LNCAP (cell line): Measurements from ENCODE around the gene DNAH7.
A peak's percentile ranks its signal among the peaks of the same experiment; 100 is the strongest.

Experiments used
- TF ChIP-seq, protein P1 (sequence below): fragments of 450-650 bp; IDR thresholded peaks from 2 replicates; pipeline ENCODE4 v1.5.1; 2017; ENCODE audit warnings: mild to moderate bottlenecking

DNAH7 gene

DNA sequence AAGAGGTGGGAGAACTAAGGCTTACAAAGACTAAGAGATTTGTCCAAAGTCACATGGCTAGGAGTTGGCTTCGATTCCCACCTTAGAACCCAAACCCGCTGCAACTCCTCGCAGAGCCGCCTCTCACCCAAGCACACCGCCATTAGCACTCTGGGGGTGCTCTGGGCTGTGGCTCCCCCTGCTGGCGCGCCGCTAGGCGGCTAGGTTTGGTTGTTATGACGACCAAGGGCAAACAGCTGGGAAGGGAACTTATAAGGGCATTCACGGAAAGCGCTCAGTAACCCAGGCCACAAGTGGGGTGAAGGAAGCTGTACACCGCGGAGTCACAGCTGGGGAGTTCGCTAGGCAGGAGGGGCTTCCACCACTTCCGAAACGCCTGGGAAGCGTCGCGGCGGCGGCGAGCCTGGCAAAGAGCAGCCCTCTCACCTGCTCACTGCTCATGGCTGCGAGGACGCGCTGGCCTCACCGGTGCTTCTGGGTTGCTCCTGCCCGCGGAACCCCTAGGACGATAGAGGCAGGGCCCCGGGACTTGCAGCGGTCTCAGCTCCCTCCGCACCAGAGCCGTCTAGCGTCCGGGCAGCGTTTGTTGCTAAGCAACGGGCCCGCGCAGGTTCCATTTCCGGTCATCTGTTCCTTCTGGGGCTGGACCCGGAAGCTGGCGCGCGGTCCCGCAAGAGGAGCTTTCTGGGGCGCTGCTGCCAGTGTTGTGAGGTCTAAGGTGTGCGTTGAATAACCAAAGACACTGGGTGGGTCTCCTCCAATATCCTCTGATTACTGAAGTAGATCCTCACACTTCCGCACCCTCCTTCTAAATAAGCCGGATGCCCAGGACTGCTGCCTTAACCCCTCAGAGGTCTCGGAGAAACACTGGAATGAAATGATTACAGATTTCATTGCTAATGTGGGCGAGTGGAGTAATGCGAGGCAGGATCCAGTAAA lies at the start of gene DNAH7:
Gene DNAH7 (minus strand): TSS at position 567 of the 939 bp plus-strand sequence. CDS start 126 bp downstream, at position 441.
- TF ChIP-seq, protein P1, sequence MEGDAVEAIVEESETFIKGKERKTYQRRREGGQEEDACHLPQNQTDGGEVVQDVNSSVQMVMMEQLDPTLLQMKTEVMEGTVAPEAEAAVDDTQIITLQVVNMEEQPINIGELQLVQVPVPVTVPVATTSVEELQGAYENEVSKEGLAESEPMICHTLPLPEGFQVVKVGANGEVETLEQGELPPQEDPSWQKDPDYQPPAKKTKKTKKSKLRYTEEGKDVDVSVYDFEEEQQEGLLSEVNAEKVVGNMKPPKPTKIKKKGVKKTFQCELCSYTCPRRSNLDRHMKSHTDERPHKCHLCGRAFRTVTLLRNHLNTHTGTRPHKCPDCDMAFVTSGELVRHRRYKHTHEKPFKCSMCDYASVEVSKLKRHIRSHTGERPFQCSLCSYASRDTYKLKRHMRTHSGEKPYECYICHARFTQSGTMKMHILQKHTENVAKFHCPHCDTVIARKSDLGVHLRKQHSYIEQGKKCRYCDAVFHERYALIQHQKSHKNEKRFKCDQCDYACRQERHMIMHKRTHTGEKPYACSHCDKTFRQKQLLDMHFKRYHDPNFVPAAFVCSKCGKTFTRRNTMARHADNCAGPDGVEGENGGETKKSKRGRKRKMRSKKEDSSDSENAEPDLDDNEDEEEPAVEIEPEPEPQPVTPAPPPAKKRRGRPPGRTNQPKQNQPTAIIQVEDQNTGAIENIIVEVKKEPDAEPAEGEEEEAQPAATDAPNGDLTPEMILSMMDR: peak; percentile 59

DNA sequence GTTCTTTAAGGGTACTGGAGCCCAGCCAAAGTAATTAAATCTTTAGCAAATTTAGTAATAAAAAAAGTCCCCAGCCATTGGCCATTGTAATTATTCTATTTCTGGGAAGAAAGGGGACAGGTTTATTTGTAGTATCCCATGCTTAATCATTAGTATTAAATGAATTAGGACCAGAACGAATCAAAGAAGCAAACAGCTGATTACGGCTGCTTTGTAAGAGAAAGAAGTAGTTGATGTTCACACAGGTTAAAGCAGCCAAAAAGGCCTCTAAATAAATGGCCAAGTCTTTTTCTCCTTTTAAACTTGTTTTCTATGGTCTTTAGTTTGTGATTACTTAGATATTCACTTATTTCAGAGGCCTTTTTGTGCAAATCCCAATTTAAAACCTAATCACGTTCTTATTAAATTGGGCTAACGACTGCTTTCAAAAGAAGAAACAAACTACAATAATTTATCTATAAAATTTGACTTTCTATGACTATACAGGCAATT lies 48.6 kb upstream of the DNAH7 start:
- TF ChIP-seq, protein P1: no peak

- TF ChIP-seq, protein P1: no peak
These were observed 44.7 kb upstream of the DNAH7 start for GRCh38 chr2:196113061-196113974.

DNA sequence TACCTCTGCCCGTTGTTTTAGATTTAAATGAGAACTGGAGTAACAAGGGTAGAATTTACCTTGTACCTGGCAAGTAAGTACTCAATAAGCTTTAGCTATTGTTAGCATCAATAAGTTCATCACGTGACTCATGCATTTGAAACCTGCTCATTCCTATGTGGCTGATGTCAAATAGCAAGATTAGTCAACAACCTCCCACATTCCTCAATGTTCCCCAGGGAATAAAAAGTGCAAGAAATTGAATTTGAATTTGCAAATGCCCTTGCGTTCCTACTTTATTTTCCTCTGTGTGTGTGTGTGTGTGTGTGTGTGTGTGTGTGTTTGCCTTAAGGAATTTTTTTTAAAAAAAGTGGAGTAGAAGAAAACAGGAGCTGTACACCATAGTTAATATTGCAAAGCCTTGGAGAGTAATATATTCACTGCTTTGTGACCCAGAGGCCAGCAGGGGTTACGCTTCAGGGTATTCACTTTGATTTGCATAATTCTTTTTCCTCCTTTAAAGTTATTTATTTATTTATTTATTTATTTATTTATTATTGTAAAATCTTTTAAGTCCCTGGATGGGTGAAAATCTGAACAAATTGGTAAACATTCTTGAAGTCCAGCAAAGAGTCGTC lies 43.9 kb upstream of the DNAH7 start:
- TF ChIP-seq, protein P1: no peak

DNA sequence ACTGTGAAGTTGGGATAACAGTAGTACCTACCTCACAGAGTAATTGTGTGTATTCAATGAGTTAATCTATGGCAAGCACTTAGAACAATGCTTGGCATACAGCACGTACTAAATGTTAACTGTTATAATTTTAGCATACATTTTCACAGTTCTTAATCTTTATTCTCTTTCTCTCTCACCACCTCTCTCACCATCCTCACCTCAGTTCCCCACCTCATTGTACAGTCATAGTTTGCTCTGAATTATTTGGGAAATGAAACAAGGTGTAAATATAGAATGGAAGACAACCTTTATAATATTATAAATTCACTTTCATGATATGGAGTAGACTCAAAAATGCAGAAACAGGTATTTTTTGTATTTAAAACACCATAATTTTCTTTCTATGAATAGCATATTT lies 40.0 kb upstream of the DNAH7 start:
- TF ChIP-seq, protein P1: no peak

DNA sequence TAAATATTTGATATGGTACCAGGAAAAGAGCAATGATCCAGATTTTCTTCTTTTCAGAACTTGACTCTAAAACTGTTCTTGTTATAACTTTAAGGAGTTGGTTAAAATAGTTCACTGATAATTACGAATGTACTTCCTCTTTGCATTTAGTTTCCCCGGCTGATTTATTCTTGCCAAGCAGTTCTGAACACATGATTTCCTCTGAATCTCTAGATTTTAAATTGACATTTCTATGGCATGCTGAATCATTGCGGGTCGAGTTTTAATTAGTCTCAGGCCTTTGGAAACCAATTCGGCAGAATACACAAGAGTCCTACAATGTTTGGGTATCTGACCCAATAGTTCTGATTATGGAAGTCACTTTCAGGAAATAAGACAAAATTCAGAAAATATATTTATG lies 37.3 kb upstream of the DNAH7 start:
- TF ChIP-seq, protein P1: no peak

- TF ChIP-seq, protein P1: no peak
These were observed 35.4 kb upstream of the DNAH7 start for GRCh38 chr2:196104066-196104465.
